ENCODE results near the gene SETX. TPM values are rescaled to one million over a fixed set of nuclear protein-coding genes. Genes with fewer than 3 reads are reported as not detected.

Gene SETX
- total and polyA plus RNA-seq, 2 of the 13 experiments (the other 11 are each of a cell fraction or from before 2014, with no cell fraction given), result 13.2 to 39.0 TPM

DNA sequence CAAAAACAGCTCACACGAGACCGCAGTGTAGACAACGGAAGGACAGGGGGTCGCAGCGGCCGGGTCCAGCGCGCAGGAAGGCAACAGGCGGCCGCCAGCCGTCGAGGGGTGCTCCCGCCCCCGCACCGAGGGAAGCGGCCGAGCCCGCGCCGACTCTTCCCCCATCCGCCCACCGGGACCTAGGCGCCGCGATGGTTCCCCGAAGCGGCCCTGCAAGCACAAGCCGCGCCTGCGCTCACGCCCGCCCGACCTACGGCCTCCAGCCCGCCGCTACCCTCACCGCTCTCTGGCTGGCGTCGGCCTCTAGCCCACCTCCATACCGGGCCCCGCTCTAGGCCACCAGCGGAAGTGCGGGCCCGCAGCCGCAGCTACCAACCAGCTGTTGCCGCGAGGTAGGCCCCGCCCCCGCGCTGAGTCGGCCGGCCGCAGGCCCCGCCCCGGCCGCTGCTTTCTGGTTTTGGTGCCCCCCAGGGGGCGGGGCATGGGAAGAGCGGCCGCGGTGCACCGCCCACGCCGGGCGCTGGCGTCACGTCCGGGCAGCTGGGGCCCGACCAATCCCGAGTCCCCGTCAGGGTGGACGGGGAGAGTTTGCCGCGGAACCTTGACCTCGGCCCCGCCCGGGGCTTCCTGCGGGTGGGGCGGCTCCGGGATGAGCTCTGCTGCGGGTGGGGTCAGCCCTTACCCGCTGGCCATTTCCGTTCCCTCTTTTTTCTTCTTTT lies at the start of gene SETX (continued):
- no peak for TF ChIP-seq ZBTB43 (CRISPR knock-in tag; conservative IDR thresholded peaks at IDR 0.05)
- no peak for TF ChIP-seq PAX8 (CRISPR knock-in tag; IDR thresholded peaks at IDR 0.05; ENCODE audit: borderline replicate concordance)
- TF ChIP-seq ZNF629 (CRISPR knock-in tag; conservative IDR thresholded peaks at IDR 0.05), result no peak
- peak; percentile 88 for TF ChIP-seq ATF7-NPFF (CRISPR knock-in tag; IDR thresholded peaks at IDR 0.05; ENCODE audit: low read depth)
- TF ChIP-seq CCDC6 (CRISPR knock-in tag; IDR thresholded peaks at IDR 0.05), result no peak
- peak; percentile 63 to 91; a peak in 3 of 4 replicates for TF ChIP-seq NR2F1 (CRISPR knock-in tag; IDR thresholded peaks at IDR 0.05)
- TF ChIP-seq ZNF704 (CRISPR knock-in tag; IDR thresholded peaks at IDR 0.05; ENCODE audit: borderline replicate concordance), result no peak
- TF ChIP-seq ZNF10 (CRISPR knock-in tag; IDR thresholded peaks at IDR 0.05; ENCODE audit: borderline replicate concordance, low read depth), result no peak
- peak; percentile 77; the same call in 1 of the 2 replicates for TF ChIP-seq ZNF343 (CRISPR knock-in tag; IDR thresholded peaks at IDR 0.05)
- TF ChIP-seq ELF1 (CRISPR knock-in tag; IDR thresholded peaks at IDR 0.05), result peak; percentile 79
- peak; percentile 42; the same call in 1 of the 2 replicates for TF ChIP-seq SALL1 (CRISPR knock-in tag; IDR thresholded peaks at IDR 0.05)
- TF ChIP-seq NFRKB (IDR thresholded peaks at IDR 0.05), result no peak
- peak; percentile 42; the same call in 1 of the 2 replicates for TF ChIP-seq HOXA9 (CRISPR knock-in tag; IDR thresholded peaks at IDR 0.05; ENCODE audit: borderline replicate concordance)
- no peak for TF ChIP-seq ZNF441 (CRISPR knock-in tag; IDR thresholded peaks at IDR 0.05; ENCODE audit: borderline replicate concordance)
- TF ChIP-seq HIC2 (CRISPR knock-in tag; IDR thresholded peaks at IDR 0.05; ENCODE audit: low read depth), result no peak
- no peak for TF ChIP-seq ZSCAN30 (CRISPR knock-in tag; IDR thresholded peaks at IDR 0.05)
- peak; percentile 89 for TF ChIP-seq ZNF18 (CRISPR knock-in tag; IDR thresholded peaks at IDR 0.05; ENCODE audit: insufficient replicate concordance)
- no peak for TF ChIP-seq ADNP (CRISPR knock-in tag; IDR thresholded peaks at IDR 0.05)
- TF ChIP-seq, protein P1, sequence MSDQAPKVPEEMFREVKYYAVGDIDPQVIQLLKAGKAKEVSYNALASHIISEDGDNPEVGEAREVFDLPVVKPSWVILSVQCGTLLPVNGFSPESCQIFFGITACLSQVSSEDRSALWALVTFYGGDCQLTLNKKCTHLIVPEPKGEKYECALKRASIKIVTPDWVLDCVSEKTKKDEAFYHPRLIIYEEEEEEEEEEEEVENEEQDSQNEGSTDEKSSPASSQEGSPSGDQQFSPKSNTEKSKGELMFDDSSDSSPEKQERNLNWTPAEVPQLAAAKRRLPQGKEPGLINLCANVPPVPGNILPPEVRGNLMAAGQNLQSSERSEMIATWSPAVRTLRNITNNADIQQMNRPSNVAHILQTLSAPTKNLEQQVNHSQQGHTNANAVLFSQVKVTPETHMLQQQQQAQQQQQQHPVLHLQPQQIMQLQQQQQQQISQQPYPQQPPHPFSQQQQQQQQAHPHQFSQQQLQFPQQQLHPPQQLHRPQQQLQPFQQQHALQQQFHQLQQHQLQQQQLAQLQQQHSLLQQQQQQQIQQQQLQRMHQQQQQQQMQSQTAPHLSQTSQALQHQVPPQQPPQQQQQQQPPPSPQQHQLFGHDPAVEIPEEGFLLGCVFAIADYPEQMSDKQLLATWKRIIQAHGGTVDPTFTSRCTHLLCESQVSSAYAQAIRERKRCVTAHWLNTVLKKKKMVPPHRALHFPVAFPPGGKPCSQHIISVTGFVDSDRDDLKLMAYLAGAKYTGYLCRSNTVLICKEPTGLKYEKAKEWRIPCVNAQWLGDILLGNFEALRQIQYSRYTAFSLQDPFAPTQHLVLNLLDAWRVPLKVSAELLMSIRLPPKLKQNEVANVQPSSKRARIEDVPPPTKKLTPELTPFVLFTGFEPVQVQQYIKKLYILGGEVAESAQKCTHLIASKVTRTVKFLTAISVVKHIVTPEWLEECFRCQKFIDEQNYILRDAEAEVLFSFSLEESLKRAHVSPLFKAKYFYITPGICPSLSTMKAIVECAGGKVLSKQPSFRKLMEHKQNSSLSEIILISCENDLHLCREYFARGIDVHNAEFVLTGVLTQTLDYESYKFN (CRISPR knock-in tag; conservative IDR thresholded peaks at IDR 0.05), result peak; percentile 73
- TF ChIP-seq ZFAT (CRISPR knock-in tag; conservative IDR thresholded peaks at IDR 0.05), result no peak
